NCI-H1436 (cell line): ENCODE measurements around the gene COMT.

ENCODE experiments used
- DNase-seq: peaks from one replicate; lab custom pipeline; 2025; lab: John Stamatoyannopoulos, UW

The COMT gene

DNA sequence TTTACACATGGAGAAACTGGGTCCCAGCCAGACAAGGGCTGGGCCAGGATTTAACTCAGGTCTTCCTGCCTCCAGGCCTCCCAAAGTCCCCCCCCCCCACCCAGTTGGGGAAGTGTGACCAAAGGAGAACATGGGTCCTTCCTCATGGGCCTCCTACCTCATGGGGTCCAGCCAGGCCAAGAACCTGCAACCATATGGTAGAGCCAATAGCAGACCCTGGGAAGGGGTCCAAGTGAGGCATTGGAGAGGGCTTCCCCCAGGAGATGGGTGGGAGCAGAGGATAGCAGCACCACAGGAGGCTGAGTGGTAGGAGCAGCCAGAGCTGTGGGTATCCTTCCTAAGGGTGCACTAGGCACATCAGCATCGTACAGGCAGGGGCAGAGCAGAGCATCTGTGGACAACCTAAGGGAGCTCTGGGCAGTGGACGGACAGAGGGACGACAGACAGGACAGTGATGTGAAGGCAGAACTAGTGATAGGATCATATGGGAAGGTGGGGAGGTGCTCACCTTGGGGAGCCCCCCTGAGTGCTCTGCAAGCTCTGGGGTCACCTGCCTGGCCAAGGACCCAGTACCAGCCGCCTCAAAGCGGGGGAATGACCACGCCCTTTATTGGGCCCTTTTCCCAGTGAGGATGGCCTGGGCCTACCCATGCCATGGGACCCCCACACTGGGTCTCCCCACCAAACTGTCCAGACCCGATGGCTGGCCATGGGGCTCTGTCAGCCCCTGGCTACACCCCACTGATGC lies 70.6 kb downstream of the COMT start:
- no peak for DNase-seq

DNA sequence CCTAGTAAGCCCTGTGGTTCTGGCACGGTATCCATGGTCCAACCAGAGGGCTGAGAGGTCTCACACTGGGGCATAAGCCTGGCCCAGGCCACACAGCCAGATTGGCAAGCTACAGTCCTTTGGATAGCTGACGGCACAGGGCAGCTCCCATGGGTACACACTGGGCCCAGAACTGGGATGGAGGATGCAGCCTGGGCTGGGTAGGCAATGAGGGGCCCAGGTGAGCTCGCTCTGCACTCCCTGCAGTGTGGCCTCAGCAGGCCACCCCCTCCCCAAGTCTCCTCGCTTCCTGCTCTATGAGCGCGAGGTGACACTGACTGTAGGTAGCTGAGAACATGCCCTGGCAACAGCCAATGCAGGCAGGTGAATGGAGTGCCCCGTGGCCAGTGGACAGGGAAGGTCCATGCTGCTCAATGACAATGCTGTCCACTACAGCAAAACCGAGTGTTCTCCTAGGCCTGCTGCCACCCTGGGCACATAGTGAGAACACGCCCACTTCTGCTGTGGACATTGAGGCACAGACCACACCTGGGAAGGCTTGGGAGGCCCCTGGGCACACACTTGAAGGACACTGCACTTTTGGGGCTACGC lies 71.3 kb downstream of the COMT start:
- no peak for DNase-seq

DNA sequence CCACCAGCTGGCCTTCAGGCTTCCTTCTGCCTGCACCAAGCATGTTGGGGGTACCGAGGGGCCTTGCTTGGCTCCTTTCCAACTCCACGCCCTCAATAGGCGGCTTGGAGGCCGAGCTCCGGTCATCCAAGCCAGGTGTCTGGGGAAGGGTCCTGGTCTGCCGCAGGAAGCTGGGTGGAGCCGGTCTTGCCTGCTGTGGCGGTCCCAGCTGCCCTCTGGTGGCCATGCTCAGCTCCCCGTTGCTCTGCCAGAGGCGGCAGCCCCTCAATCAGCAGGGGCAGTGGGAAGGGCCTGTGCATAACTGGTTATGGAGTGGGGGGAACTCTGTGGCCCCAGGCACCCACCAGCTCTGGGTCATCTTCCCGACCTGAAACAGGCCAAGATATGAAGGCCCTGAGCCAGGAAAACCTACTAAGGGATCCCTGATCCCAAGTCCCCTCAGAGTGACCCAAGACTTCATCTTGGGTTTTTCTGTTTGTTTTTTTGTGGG lies 71.9 kb downstream of the COMT start:
- DNase-seq: peak; percentile 41

DNA sequence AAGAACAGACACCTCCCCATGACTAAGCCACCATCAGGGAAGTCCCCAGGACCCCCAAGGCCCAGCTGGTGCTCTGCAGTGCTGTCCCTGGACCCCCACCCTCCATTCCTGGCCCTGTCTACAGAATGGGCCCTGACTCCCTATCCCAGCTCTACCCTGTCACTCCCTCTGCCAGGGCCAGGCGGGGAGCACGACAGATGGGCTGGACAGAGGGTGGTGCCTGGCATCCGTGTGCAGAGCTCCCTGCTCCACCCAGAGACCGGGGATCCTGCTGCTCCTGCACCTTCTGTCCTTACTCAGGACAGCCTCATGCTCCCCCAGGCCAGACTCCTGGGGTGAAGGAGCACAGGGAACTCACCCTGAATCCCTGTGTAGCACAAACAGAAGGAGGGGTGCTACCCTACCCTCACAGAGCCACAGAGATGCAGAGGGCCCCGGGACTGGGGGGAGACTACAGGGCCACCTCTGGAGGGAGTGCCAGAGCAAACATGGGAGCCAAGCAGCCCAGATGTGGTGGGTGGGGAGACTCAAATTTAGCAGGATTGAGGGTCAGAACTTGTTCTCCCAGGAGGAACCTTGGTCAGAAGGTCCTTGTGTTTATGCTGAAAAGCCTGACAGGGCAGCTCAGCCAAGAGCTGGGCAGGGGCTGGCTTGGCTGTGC lies 73.1 kb downstream of the COMT start:
- DNase-seq: no peak

DNA sequence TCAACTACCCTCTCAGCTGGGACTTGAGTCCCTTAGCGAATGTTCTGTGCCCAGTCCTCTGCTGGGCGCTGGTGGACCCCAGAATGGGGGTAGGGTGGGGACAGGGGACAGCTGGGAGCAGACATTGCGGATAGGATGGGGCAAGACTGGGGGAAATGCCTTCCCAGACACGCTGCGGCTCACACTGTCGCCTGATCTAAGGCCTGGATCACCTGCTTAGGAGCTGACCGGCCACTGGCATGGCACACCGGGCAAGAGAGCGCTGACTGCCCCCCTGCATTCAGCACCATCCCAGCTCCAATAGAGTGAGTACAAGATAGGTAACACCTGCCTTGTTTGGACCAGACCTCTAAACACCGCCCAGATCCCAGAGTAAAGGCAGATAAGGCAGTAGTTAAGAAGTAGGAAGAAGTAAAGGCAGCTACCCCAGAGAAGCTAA lies 73.6 kb downstream of the COMT start:
- DNase-seq: no peak

DNA sequence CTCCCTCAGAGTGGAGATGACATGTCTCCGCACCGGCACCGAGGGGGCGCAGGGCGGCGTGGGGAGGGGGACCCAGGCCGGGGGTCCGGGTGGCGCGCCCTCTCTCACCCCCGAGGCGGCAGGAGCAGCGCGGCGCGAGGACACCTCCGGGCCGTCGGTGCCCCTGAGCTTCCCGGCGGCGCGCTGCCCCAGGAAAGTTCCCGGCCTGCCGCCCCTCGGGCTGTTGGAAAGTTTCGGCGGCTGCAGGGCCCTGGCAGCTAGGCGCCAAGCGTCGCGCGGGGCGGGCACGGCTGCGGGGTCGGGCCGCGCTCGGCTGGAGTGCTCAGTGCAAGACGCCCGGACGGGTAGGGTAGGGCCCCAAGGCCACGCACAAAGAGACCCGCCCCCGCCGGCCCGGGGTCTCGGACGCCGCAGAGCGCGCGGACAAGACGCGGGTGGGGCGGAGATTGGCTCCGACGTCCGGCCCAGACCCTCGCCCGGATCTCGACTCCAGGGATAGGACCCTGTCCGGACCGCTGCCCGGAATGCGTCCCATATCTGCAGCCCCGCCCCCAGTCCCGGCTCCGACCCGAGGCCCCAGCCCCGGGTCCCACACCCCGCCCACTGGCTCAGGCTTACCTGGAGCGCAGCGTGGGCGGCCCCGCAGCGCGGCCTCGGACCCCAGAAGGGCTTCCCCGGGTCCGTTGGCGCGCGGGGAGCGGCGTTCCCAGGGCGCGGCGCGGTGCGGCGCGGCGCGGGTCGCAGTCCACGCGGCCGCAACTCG lies 74.6 kb downstream of the COMT start:
- no peak for DNase-seq

DNA sequence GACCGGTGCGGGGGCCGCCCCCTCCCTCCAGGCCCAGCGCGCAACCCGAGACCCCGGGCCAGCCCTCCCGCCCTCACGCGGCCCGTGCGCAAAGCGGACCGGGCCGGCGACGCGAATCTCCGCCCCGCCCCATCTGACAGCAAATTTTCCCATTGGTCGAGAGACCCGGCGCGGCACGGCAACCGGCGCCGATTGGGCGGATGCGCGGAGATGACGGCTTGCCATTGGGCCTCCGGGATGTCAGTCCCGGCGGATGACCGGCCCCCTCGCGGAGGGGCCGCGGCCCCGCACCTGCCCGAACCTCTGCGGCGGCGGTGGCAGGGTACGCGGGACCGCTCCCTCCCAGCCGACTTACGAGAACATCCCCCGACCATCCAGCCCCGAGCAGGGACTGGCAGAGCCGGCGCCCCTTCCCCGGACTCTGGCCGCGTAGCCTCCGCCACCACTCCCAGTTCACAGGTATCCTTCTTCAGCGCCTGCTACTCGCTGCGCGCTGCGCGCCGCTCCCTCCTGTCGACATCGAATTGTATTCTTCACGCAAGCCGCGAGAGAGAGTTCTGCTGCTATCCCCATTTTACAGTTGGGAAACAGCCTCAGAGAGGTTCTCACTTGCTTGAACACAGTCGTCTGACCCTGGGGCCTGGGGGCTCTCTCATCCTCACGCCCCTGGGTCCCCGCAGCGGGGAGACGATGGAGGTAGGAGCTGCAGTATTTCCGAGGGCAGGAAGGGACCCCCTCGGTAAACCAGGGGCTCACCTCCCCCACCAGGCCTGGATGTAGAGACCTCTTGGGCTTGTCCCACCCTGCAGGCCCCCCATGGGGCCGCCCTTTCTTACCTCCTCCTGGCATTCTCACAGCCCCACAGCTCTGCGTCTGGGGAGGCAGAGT lies 75.4 kb downstream of the COMT start, which contains the start of gene ARVCF:
Gene ARVCF (minus strand): TSS at position 90 of the 888 bp plus-strand sequence. CDS start 26,029 bp downstream, outside the sequence.
- peak; percentile 86 for DNase-seq

DNA sequence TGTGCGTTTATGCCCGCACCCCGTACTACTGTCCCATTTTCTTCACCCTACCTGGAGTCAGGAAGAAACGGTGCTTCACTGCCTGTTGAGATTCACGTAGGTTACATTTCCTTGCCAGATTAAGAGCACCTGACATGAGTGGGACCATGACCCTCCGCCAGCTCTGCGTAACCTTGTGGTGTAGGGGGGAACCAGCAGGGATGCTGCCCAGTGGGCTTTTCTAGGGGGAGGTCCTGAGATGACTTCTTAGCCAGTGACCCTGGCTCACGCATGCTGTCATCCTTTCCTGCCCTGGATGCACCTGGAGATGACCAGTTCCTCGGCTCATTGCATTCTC lies 76.0 kb downstream of the COMT start:
- DNase-seq: no peak

DNA sequence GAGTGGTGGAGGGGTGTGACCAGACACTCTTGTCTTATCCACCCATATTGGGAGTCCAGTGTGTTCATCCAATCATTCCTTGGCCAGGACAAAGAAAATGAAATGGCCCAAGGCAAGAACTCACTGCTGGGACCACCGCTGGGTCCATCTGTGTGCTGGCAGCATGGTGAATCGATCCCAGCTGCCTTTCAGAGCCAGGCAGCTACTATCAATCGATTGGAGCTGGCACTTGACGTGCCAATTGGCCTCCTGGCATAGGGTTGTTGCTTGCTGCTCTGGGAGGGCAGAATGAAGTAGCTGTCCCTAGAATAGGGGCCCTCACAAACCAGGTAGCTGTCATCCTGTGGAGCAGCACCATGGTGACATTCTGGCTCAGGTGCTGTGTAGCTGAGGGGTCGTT lies 76.4 kb downstream of the COMT start:
- no peak for DNase-seq
